Adipocyte (in vitro differentiated cells): ENCODE data around the gene C15orf62.

Experiments
- DNase-seq: peaks from one replicate; pipeline ENCODE4 v3.0.0-alpha.2; 2015; ENCODE audit warnings: low read depth
- H3K27me3 ChIP-seq: replicated peaks from 2 replicates; pipeline ENCODE4 v1.7.0; 2013; ENCODE audit warnings: mild to moderate bottlenecking, low read length, moderate library complexity; ENCODE audit not compliant: control insufficient read depth, insufficient read depth
- H3K36me3 ChIP-seq: 2 replicates; pipeline ENCODE4 v1.7.0; 2013; ENCODE audit warnings: low read length, mild to moderate bottlenecking, moderate library complexity; ENCODE audit not compliant: control insufficient read depth, insufficient read depth, severe bottlenecking
- H3K4me1 ChIP-seq: 2 replicates; pipeline ENCODE4 v1.7.0; 2013; ENCODE audit warnings: mild to moderate bottlenecking, low read length, moderate library complexity; ENCODE audit not compliant: control insufficient read depth, insufficient read depth
- H3K4me3 ChIP-seq: 2 replicates; pipeline ENCODE4 v1.7.0; 2013; ENCODE audit warnings: mild to moderate bottlenecking, low read length, moderate library complexity
- H3K9ac ChIP-seq: 2 replicates; pipeline ENCODE4 v1.7.0; 2013; ENCODE audit warnings: mild to moderate bottlenecking, low read length, moderate library complexity
- H3K9me3 ChIP-seq: 2 replicates; pipeline ENCODE4 v1.7.0; 2013; ENCODE audit warnings: mild to moderate bottlenecking, low read length, moderate library complexity; ENCODE audit not compliant: control insufficient read depth

Gene C15orf62

DNA sequence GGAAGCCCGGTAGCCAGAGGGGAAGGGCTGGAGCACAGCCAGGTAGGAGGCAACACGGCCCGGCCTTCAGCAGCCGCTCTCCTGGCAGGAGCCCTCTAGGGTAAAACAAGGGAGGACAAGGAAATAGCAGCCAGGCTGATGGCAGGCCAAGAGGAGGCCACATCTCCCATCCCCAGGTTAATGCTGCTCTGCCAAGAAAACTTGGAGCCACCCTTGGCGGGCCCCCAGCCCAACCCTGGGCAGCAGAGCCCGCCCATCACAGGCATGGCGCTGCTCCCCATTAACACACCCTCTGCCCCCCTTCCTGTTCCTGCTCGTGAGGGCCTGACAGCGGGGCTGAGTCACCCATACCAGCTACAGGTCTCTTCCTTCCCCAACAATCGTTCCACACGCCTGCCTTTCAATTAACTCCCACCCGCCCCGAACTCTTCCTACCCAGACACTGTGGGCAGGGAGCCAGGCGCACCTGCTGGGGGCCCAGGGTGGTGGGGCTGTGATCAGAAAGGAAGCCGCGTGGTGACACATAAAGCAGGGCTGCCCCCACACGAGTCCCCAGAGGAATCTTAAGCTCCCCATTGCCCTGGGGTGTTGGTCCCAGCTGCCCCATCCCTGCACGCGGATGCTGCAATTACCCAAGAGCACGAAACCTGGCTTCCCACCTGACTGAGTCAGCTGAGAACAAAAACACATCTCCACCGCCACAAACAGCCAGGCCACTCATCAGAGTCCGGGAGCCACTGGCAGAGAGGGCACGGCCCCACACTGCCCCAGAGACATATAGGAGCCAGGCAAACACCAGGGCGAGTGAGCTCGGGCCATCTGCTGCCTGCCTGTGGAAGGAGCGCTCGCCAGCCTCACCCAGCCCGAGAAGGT is at the start of gene C15orf62:
Gene C15orf62 (plus strand): TSS at position 707 of the 873 bp plus-strand sequence. CDS start 516 bp downstream, outside the sequence.
- H3K9ac ChIP-seq = no peak within 1 kb of the TSS
- H3K4me3 ChIP-seq = no peak within 1 kb of the TSS
- H3K9me3 ChIP-seq = no peaks in the 10 kb centered on the region
- H3K4me1 ChIP-seq = peaks cover 46% of the 10 kb centered on the region
- H3K27me3 ChIP-seq = no peaks in the 10 kb centered on the region
- peaks cover 26% of the 10 kb centered on the region for H3K36me3 ChIP-seq
- no peak for DNase-seq

- no peaks in the 10 kb centered on the region for H3K27me3 ChIP-seq
- H3K9me3 ChIP-seq = no peaks in the 10 kb centered on the region
- DNase-seq = no peak
- H3K4me1 ChIP-seq = no peaks in the 10 kb centered on the region
- no peak overlapping the region for H3K9ac ChIP-seq
- no peaks in the 10 kb centered on the region for H3K36me3 ChIP-seq
- H3K4me3 ChIP-seq = no peak overlapping the region
These were observed 48.1 kb upstream of the C15orf62 start for GRCh38 chr15:40721701-40722100.

DNA sequence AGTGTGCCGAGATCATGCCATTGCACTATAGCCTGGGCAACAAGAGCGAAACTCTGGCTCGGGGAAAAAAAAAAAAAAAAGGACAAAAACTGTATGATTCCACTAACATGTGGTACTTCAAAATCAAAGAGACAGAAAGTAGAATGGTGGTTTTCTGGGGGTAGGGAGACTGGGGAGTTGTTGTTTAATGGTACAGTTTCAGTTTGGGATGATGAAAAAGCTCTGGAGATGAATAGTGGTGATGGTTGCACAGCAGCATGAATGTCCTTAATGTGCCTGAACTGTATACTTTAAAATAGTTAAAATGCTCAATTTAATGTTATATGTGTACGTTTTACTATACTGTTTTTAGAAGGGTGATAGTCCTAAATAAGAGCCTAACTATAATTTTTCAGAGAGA is 47.4 kb upstream of the C15orf62 start:
- Histone ChIP-seq H3K9ac (no peak overlapping the region), H3K4me1 (no peaks in the 10 kb centered on the region), H3K9me3 (no peaks in the 10 kb centered on the region), H3K4me3 (no peak overlapping the region), H3K36me3 (no peaks in the 10 kb centered on the region), H3K27me3 (no peaks in the 10 kb centered on the region)
- no peak for DNase-seq

- no peak for DNase-seq
- H3K27me3 ChIP-seq = no peaks in the 10 kb centered on the region
- no peaks in the 10 kb centered on the region for H3K36me3 ChIP-seq
These were observed 46.8 kb upstream of the C15orf62 start for GRCh38 chr15:40722934-40723333.

GRCh38 chr15:40723919-40724318 is 45.9 kb upstream of the C15orf62 start:
- no peak overlapping the region for H3K4me3 ChIP-seq
- peaks cover 4% of the 10 kb centered on the region for H3K36me3 ChIP-seq

More at GRCh38 chr15:40722934-40723333, 46.8 kb upstream of the C15orf62 start:
- no peaks in the 10 kb centered on the region for H3K9me3 ChIP-seq
- H3K4me1 ChIP-seq = no peaks in the 10 kb centered on the region
- H3K4me3 ChIP-seq = no peak overlapping the region
- H3K9ac ChIP-seq = no peak overlapping the region

GRCh38 chr15:40731034-40731433 is 38.7 kb upstream of the C15orf62 start:
- peaks cover 7% of the 10 kb centered on the region for H3K4me1 ChIP-seq
- peaks cover 49% of the 10 kb centered on the region for H3K36me3 ChIP-seq
- no peaks in the 10 kb centered on the region for H3K9me3 ChIP-seq
- no peaks in the 10 kb centered on the region for H3K27me3 ChIP-seq
- no peak overlapping the region for H3K9ac ChIP-seq
- no peak for DNase-seq
- no peak overlapping the region for H3K4me3 ChIP-seq

More at GRCh38 chr15:40723919-40724318, 45.9 kb upstream of the C15orf62 start:
- no peaks in the 10 kb centered on the region for H3K27me3 ChIP-seq
- H3K9me3 ChIP-seq = no peaks in the 10 kb centered on the region
- no peak overlapping the region for H3K9ac ChIP-seq
- H3K4me1 ChIP-seq = no peaks in the 10 kb centered on the region
- DNase-seq = no peak

DNA sequence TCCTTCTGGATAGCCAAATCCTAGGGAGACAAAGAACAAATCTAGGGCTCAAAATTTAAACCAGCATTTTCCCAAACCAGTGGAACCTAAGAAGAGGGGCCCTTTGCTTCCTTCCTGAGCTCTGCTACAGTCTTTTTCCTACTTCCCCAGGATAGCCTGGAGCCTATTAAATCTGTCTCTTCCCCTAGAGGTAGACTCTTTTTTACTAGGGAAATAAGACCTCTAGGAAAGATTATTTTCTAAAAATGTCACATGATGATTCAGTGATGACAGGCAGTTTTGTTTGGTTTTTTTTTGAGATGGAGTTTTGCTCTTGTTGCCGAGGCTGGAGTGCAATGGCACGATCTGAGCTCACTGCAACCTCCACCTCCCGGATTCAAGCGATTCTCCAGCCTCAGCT is 33.2 kb upstream of the C15orf62 start:
- Histone ChIP-seq H3K4me3 (no peak overlapping the region), H3K4me1 (no peaks in the 10 kb centered on the region), H3K36me3 (peaks cover 75% of the 10 kb centered on the region), H3K9ac (no peak overlapping the region), H3K9me3 (no peaks in the 10 kb centered on the region), H3K27me3 (no peaks in the 10 kb centered on the region)
- no peak for DNase-seq

DNA sequence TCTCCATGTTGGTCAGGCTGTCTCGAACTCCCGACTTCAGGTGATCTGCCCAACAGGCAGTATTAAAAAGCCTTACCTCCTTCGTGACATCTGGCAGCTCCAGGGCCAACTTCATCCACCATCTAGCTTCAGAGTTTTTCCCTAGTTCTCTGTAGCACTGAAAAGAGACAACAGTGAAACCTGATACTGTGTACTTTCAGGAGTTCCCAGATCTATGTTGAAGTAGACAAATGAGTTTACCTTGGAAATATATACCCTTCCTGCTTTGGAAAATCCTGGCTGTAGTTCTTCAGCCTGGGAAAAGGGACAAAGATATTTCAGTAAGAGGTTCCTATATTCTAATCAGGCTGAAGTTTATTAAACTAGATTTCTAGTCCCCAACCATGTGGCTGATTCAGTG is 32.7 kb upstream of the C15orf62 start:
- H3K36me3 ChIP-seq = peaks cover 70% of the 10 kb centered on the region
- DNase-seq = no peak
- H3K4me1 ChIP-seq = no peaks in the 10 kb centered on the region
- H3K27me3 ChIP-seq = no peaks in the 10 kb centered on the region
- H3K4me3 ChIP-seq = no peak overlapping the region
- no peak overlapping the region for H3K9ac ChIP-seq
- H3K9me3 ChIP-seq = no peaks in the 10 kb centered on the region

- no peak overlapping the region for H3K9ac ChIP-seq
- H3K27me3 ChIP-seq = no peaks in the 10 kb centered on the region
- no peak for DNase-seq
- H3K4me3 ChIP-seq = no peak overlapping the region
- peaks cover 8% of the 10 kb centered on the region for H3K4me1 ChIP-seq
- peaks cover 72% of the 10 kb centered on the region for H3K36me3 ChIP-seq
- no peaks in the 10 kb centered on the region for H3K9me3 ChIP-seq
These were observed 30.7 kb upstream of the C15orf62 start for GRCh38 chr15:40739047-40739446.

- no peaks in the 10 kb centered on the region for H3K9me3 ChIP-seq
- H3K36me3 ChIP-seq = peaks cover 68% of the 10 kb centered on the region
- no peaks in the 10 kb centered on the region for H3K27me3 ChIP-seq
- H3K4me3 ChIP-seq = no peak overlapping the region
- peaks cover 16% of the 10 kb centered on the region for H3K4me1 ChIP-seq
- DNase-seq = no peak
- no peak overlapping the region for H3K9ac ChIP-seq
These were observed 29.9 kb upstream of the C15orf62 start for GRCh38 chr15:40739854-40740253.

- Histone ChIP-seq H3K4me3 (no peak overlapping the region), H3K36me3 (peaks cover 42% of the 10 kb centered on the region), H3K4me1 (peaks cover 31% of the 10 kb centered on the region), H3K27me3 (no peaks in the 10 kb centered on the region), H3K9ac (no peak overlapping the region), H3K9me3 (no peaks in the 10 kb centered on the region)
- no peak for DNase-seq
These were observed 26.3 kb upstream of the C15orf62 start for GRCh38 chr15:40743485-40743901.
